Heart right ventricle (tissue), 16 donors: Measurements from ENCODE around the gene KLF6. TPM values are rescaled to one million over a fixed set of nuclear protein-coding genes. Genes with fewer than 3 reads are reported as not detected.

ENCODE experiments used
- ATAC-seq, 8 donors: fragments of 200-7000 bp; cut with Tn5 transposase; one replicate each; pipeline ENCODE4 v1.9.1; 2020; ENCODE audit warnings: mild to moderate bottlenecking in 8 of 8, moderate library complexity in 8 of 8, moderate number of reproducible peaks in 1 of 8
- DNase-seq, 2 donors: peaks; one replicate each; pipeline ENCODE4 v3.0.0-alpha.2; 2020
- H3K27ac ChIP-seq, 10 donors: fragments of 200-600 bp; sonication (generic) in 2 of 10; one replicate each; pipeline versions ENCODE4 v1.5.0 to v1.8.0; 2020 to 2022; ENCODE audit warnings: mild to moderate bottlenecking in 3 of 10
- H3K27me3 ChIP-seq, 7 donors: fragments of 200-600 bp; one replicate each; pipeline ENCODE4 v1.8.0; 2021 to 2022; ENCODE audit warnings: mild to moderate bottlenecking in 2 of 7
- H3K36me3 ChIP-seq, 9 donors: fragments of 200-600 bp; sonication (generic) in 1 of 9; one replicate each; pipeline versions ENCODE4 v1.5.0 to v1.8.0; 2020 to 2022; ENCODE audit warnings: mild to moderate bottlenecking in 2 of 9
- H3K4me1 ChIP-seq, 9 donors: fragments of 200-600 bp; sonication (generic) in 1 of 9; one replicate each; pipeline versions ENCODE4 v1.5.0 to v1.8.0; 2020 to 2022; ENCODE audit warnings: mild to moderate bottlenecking in 4 of 9
- H3K4me3 ChIP-seq, 10 donors: fragments of 200-600 bp; sonication (generic) in 2 of 10; one replicate each; pipeline versions ENCODE4 v1.5.0 to v1.8.0; 2020 to 2022; ENCODE audit warnings: mild to moderate bottlenecking in 7 of 10, moderate library complexity in 2 of 10
- H3K9me3 ChIP-seq, 11 donors: fragments of 200-600 bp in 10 of 11; sonication (generic) in 2 of 11; one replicate each; pipeline versions ENCODE4 v1.5.0 to v1.8.0; 2013 to 2022; ENCODE audit warnings: mild to moderate bottlenecking in 2 of 11, control low read depth in 1 of 11, moderate library complexity in 1 of 11
- CTCF ChIP-seq, 9 donors: fragments of 200-600 bp; sonication (generic) in 2 of 9; IDR thresholded peaks; one replicate each; pipeline versions ENCODE4 v1.5.0 to v1.8.0; 2021 to 2022; ENCODE audit warnings: antibody characterized with exemption in 9 of 9, mild to moderate bottlenecking in 5 of 9, moderate library complexity in 1 of 9
- WGBS, 2 donors: extraction: QIAGEN DNeasy Blood & Tissue Kit; methylation state at CpG; one replicate each; pipeline ENCODE4 v1.1.7; 2013; ENCODE audit warnings: inconsistent platforms in 1 of 2; 5-methylcytosine and 5-hydroxymethylcytosine counted together
- intact Hi-C, 10 donors: fragments of 100-400 bp; cut with DNase I; formaldehyde crosslinking; loops; one replicate each; pipeline versions ENCODE4 v1.11.1 to v1.14.2; 2022
- polyA plus RNA-seq, 2 donors: library from polyadenylated mRNA; stranded (reverse); fragments of 200-250 nt; gene quantifications; one replicate each; pipeline ENCODE4 v1.2.3, GENCODE V29; 2013
- total RNA-seq, 10 donors: library from RNA; stranded (reverse); fragmentation: NEBNext Ultra II Directional in 3 of 10; extraction: Animal tissue kit (Norgen Biotek cat#: 25700) in 3 of 10; gene quantifications; one replicate each; pipeline versions ENCODE4 v1.2.1 to v1.2.4, GENCODE V29; 2021 to 2023
- donor health status: Arrhythmogenic right ventricular cardiomyopathy.
- donor health status: ischemic (EF 13 %, LVEDD 7.1; RV severe dilation, severe dysfunction).
- donor health status: healthy with polysubstance abuse.
- donor health status: DM: no; HTN: yes; CAD: no.
- donor health status: DM: no; HTN: no; CAD: no.
- donor health status: ischemic (EF 25% LVEDD 6.9; RV normal size, moderate dysfunction).
- donor health status: ischemic (EF 25% LVEDD 5.7; RV mildly dilated, moderate dysfunction).
- donor health status: healthy.
- donor health status: DM: yes; HTN: yes; CAD: no.
- donor health status: Ischemic cardiomyopathy.
- donor health status: ischemic (EF 35%, LVEDD 5.7; RV mildly dilated, moderate dysfunction).
- donor health status: nonischemic (EF 11% LVEDD 7.7; RV severe dilation, severe dysfunction).
- donor health status: DM: yes; HTN: yes; CAD: no.
- donor health status: PGD.
- donor health status: ischemic (EF 29% LVEDD 5.4; RV normal size, mild dysfunction).
- donor health status: nonischemic (EF 23%, LVEDD 6.1; RV moderate dilation, normal function).

The KLF6 gene
- total and polyA plus RNA-seq, 12 donors = 22.1 to 90.5 (median 52.0) TPM

GRCh38 chr10:3787016-3787400 lies 2.0 kb upstream of the KLF6 start:
- ATAC-seq (no peak), DNase-seq (no peak)
- Histone ChIP-seq H3K4me3 (no peak overlapping the region), H3K36me3 (peaks cover 0 to 5% (median 0%) of the 10 kb centered on the region in 9 donors), H3K4me1 (peaks cover 0 to 17% (median 10%) of the 10 kb centered on the region in 9 donors), H3K9me3 (peaks cover 0 to 21% (median 9%) of the 10 kb centered on the region in 11 donors), H3K27me3 (no peaks in the 10 kb centered on the region), H3K27ac (peak overlapping the region; percentile 99 to 100 (median 100))
- intact Hi-C loops = loop anchor here in 7 of 10 donors (5.0 to 10.0 kb wide), 12 partner anchors 125 to 978 kb away; no protein-coding TSS in a partner anchor
- no peak for TF ChIP-seq CTCF (IDR thresholded peaks at IDR 0.05)
- 78 to 81% methylated on average over 3 of the region's 3 CpGs for WGBS, 2 donors

- ATAC-seq (peak in 1 of 8 donors; percentile 2), DNase-seq (peak; percentile 52 to 60)
- 53 to 65% methylated on average over 18 of the region's 18 CpGs for WGBS, 2 donors
- peaks cover 0 to 21% (median 9%) of the 10 kb centered on the region in 11 donors for H3K9me3 ChIP-seq
- H3K4me3 ChIP-seq = peak overlapping the region; percentile 56 to 98 (median 86)
- intact Hi-C loops = loop anchor here in 7 of 10 donors (5.0 to 10.0 kb wide), 12 partner anchors 126 to 978 kb away; no protein-coding TSS in a partner anchor
- H3K27me3 ChIP-seq = no peaks in the 10 kb centered on the region
- peaks cover 0 to 11% (median 4%) of the 10 kb centered on the region in 9 donors for H3K36me3 ChIP-seq
- peaks cover 2 to 23% (median 16%) of the 10 kb centered on the region in 9 donors for H3K4me1 ChIP-seq
- H3K27ac ChIP-seq = peak overlapping the region; percentile 99 to 100 (median 100)
- no peak for TF ChIP-seq CTCF (IDR thresholded peaks at IDR 0.05)
Observed at GRCh38 chr10:3786295-3787015, 1.4 kb upstream of the KLF6 start.

- Histone ChIP-seq H3K9me3 (peaks cover 0 to 21% (median 9%) of the 10 kb centered on the region in 11 donors), H3K36me3 (peaks cover 0 to 17% (median 10%) of the 10 kb centered on the region in 9 donors), H3K4me1 (peaks cover 6 to 29% (median 21%) of the 10 kb centered on the region in 9 donors), H3K27ac (peak overlapping the region; percentile 99 to 100 (median 100)), H3K27me3 (no peaks in the 10 kb centered on the region), H3K4me3 (peak overlapping the region; percentile 56 to 98 (median 86))
- TF ChIP-seq CTCF (IDR thresholded peaks at IDR 0.05) = peak in 1 of 9 donors; percentile 25
- ATAC-seq (peak in 3 of 8 donors; percentile 1 to 8 (median 3)), DNase-seq (peak; percentile 53 to 60)
- WGBS, 2 donors = 1% methylated on average over 18 of the region's 18 CpGs
- intact Hi-C loops = loop anchor here in 7 of 10 donors (2.0 to 10.0 kb wide), 15 partner anchors 21 to 979 kb away; no protein-coding TSS in a partner anchor
Observed at GRCh38 chr10:3785851-3786271, 852 bp upstream of the KLF6 start.

GRCh38 chr10:3785251-3785850 lies 342 bp upstream of the KLF6 start:
- peak overlapping the region; percentile 67 to 99 (median 94) for H3K4me3 ChIP-seq
- 0 to 1% methylated on average over 56 to 67 of the region's 76 CpGs for WGBS, 2 donors
- peak overlapping the region; percentile 99 to 100 (median 100) for H3K27ac ChIP-seq
- peaks cover 0 to 22% (median 15%) of the 10 kb centered on the region in 9 donors for H3K36me3 ChIP-seq
- peak in 2 of 9 donors; percentile 3 to 15 for TF ChIP-seq CTCF (IDR thresholded peaks at IDR 0.05)
- no peaks in the 10 kb centered on the region for H3K27me3 ChIP-seq
- peaks cover 11 to 34% (median 27%) of the 10 kb centered on the region in 9 donors for H3K4me1 ChIP-seq
- ATAC-seq (peak; percentile 82 to 92 (median 84)), DNase-seq (peak; percentile 99)
- intact Hi-C loops = loop anchor here in 7 of 10 donors (2.0 to 10.0 kb wide), 15 partner anchors 21 to 979 kb away; no protein-coding TSS in a partner anchor
- H3K9me3 ChIP-seq = peaks cover 0 to 16% (median 5%) of the 10 kb centered on the region in 11 donors
